Tracheal epithelial cell (primary cell): Measurements from ENCODE around the gene DSC2. TPM values are rescaled to one million over a fixed set of nuclear protein-coding genes. Genes with fewer than 3 reads are reported as not detected.

Experiments
- total RNA-seq: library from RNA; depleted of rRNA; stranded (reverse); fragments of >200 nt; gene quantifications from 2 replicates; pipeline ENCODE4 v1.2.1, GENCODE V29; 2014

DSC2 gene
- 65.4 and 69.6 TPM in 2 replicates for total RNA-seq

DNA sequence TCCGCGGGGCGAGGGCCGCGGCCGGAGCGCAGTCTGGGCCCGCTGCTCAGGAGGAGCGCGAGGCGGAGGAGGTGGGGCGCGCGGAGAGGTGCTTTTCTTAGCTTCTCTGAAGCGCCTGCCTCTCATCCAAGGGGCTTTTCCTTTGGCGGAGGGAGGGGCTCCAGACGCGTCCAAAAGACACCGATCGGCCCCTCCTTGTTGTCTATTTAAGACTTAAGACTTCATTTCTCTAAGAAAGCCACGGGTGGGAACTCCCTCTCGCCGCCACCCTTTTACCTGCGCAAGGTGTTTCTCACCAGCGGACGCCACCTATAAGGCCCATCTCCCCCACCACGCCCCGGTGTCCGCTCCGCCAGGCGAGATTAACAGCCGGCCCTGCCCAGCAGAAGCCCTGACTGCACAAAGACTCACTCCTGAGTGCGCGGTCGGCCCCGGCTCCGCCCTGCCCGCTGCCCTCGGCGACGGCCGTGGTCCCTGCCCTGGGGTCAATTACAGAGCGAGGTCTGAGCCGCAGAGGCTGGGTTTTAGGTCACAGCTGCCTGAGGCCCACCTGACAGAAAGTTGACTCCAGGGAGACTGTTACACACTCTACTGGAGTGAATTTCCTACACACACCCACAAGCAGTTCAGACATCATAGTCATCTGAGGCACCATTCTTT, at the start of gene DSC2:
Gene DSC2, minus strand, starts transcription at position 397 of the 660 bp plus-strand sequence. CDS start 450 bp downstream, outside the sequence.

GRCh38 chr18:31042406-31043181, 59.6 kb downstream of the DSC2 start, which contains the start of gene DSC3:
DSC3 (minus strand) TSS chr18:31042742; CDS start chr18:31042660, 82 bp downstream.

Other genes starting within 250 kb of the DSC2 start
- gene DSC3, start 59.7 kb downstream of the DSC2 start, total RNA-seq: 260 and 288 TPM in 2 replicates
- gene DSC1, start 60.4 kb upstream of the DSC2 start, total RNA-seq: under 0.01 TPM in 1 of 2 replicates, not detected in the other
- 0.21 and 0.72 TPM in 2 replicates for gene DSG1, start 215.7 kb upstream of the DSC2 start, total RNA-seq